ENCODE results near the gene FXN.

FXN gene

GRCh38 chr9:69089491-69089890 lies 53.9 kb downstream of the FXN start:
- Histone ChIP-seq H3K4me3 (ENCODE audit: low read length, poor library complexity, severe bottlenecking) (no peak overlapping the region), H3K36me3 (ENCODE audit: insufficient read depth, low read length) (no peaks in the 10 kb centered on the region), H3K4me2 (ENCODE audit: low read depth, low read length, poor library complexity, severe bottlenecking) (no peak overlapping the region), H3K9me3 (ENCODE audit: insufficient read depth, low read depth, low read length) (no peaks in the 10 kb centered on the region), H3K9me2 (replicated peaks; ENCODE audit: low read depth, low read length) (no peaks in the 10 kb centered on the region), H3K27me3 (ENCODE audit: insufficient read depth, low read length, poor library complexity, severe bottlenecking) (no peaks in the 10 kb centered on the region), H4K20me1 (ENCODE audit: insufficient read depth, low read length, poor library complexity, severe bottlenecking) (no peaks in the 10 kb centered on the region), H3K4me1 (ENCODE audit: insufficient read depth, low read length, poor library complexity, severe bottlenecking) (peaks cover 4% of the 10 kb centered on the region), H2AFZ (ENCODE audit: low read length) (no peak overlapping the region), H3F3A (ENCODE audit: low read depth) (no peaks in the 10 kb centered on the region), H3K79me2 (ENCODE audit: insufficient read depth, low read length) (no peaks in the 10 kb centered on the region), H3K9ac (ENCODE audit: low read depth, low read length, poor library complexity, severe bottlenecking) (no peak overlapping the region)
- no peak for TF ChIP-seq CTCF (conservative IDR thresholded peaks at IDR 0.05; ENCODE audit: low read length)
- no peak for TF ChIP-seq EZH2phosphoT487 (IDR thresholded peaks at IDR 0.05; ENCODE audit: borderline replicate concordance)

GRCh38 chr9:69090140-69090750 lies 54.7 kb downstream of the FXN start:
- TF ChIP-seq EZH2phosphoT487 (IDR thresholded peaks at IDR 0.05; ENCODE audit: borderline replicate concordance): no peak
- no peak for TF ChIP-seq CTCF (conservative IDR thresholded peaks at IDR 0.05; ENCODE audit: low read length)
- Histone ChIP-seq H3K9ac (ENCODE audit: low read depth, low read length, poor library complexity, severe bottlenecking) (no peak overlapping the region), H3K4me1 (ENCODE audit: insufficient read depth, low read length, poor library complexity, severe bottlenecking) (peaks cover 4% of the 10 kb centered on the region), H2AFZ (ENCODE audit: low read length) (no peak overlapping the region), H3F3A (ENCODE audit: low read depth) (no peaks in the 10 kb centered on the region), H3K4me3 (ENCODE audit: low read length, poor library complexity, severe bottlenecking) (no peak overlapping the region), H3K36me3 (ENCODE audit: insufficient read depth, low read length) (no peaks in the 10 kb centered on the region), H3K4me2 (ENCODE audit: low read depth, low read length, poor library complexity, severe bottlenecking) (no peak overlapping the region), H3K79me2 (ENCODE audit: insufficient read depth, low read length) (no peaks in the 10 kb centered on the region), H3K9me3 (ENCODE audit: insufficient read depth, low read depth, low read length) (no peaks in the 10 kb centered on the region), H3K27me3 (ENCODE audit: insufficient read depth, low read length, poor library complexity, severe bottlenecking) (no peaks in the 10 kb centered on the region), H3K9me2 (replicated peaks; ENCODE audit: low read depth, low read length) (no peaks in the 10 kb centered on the region), H4K20me1 (ENCODE audit: insufficient read depth, low read length, poor library complexity, severe bottlenecking) (no peaks in the 10 kb centered on the region)

- no peaks in the 10 kb centered on the region for H3K79me2 ChIP-seq (ENCODE audit: insufficient read depth, low read length)
- TF ChIP-seq EZH2phosphoT487 (IDR thresholded peaks at IDR 0.05; ENCODE audit: borderline replicate concordance): no peak
- TF ChIP-seq CTCF (conservative IDR thresholded peaks at IDR 0.05; ENCODE audit: low read length): no peak
- H3K4me3 ChIP-seq (ENCODE audit: low read length, poor library complexity, severe bottlenecking): no peak overlapping the region
- H3K4me2 ChIP-seq (ENCODE audit: low read depth, low read length, poor library complexity, severe bottlenecking): no peak overlapping the region
- no peaks in the 10 kb centered on the region for H3K9me3 ChIP-seq (ENCODE audit: insufficient read depth, low read depth, low read length)
- no peaks in the 10 kb centered on the region for H3F3A ChIP-seq (ENCODE audit: low read depth)
- no peaks in the 10 kb centered on the region for H3K27me3 ChIP-seq (ENCODE audit: insufficient read depth, low read length, poor library complexity, severe bottlenecking)
- no peaks in the 10 kb centered on the region for H3K9me2 ChIP-seq (replicated peaks; ENCODE audit: low read depth, low read length)
- no peak overlapping the region for H3K9ac ChIP-seq (ENCODE audit: low read depth, low read length, poor library complexity, severe bottlenecking)
- no peaks in the 10 kb centered on the region for H4K20me1 ChIP-seq (ENCODE audit: insufficient read depth, low read length, poor library complexity, severe bottlenecking)
- H3K4me1 ChIP-seq (ENCODE audit: insufficient read depth, low read length, poor library complexity, severe bottlenecking): peaks cover under 1% of the 10 kb centered on the region
- no peaks in the 10 kb centered on the region for H3K36me3 ChIP-seq (ENCODE audit: insufficient read depth, low read length)
- H2AFZ ChIP-seq (ENCODE audit: low read length): no peak overlapping the region
Observed at GRCh38 chr9:69090946-69091345, 55.4 kb downstream of the FXN start.

Data from Loucy (cell line).